GM23248 (cell line): ENCODE data around the gene LYRM4.

Experiments
- EZH2 ChIP-seq: fragments of 200-600 bp; sonication (generic); IDR thresholded peaks from 2 replicates; pipeline ENCODE4 v1.6.1; 2018; ENCODE audit warnings: antibody characterized with exemption, mild to moderate bottlenecking; ENCODE audit not compliant: insufficient read depth, poor library complexity, severe bottlenecking
- EZH2phosphoT487 ChIP-seq: fragments of 200-600 bp; sonication (generic); IDR thresholded peaks from 2 replicates; pipeline ENCODE4 v1.6.1; 2018; ENCODE audit warnings: antibody characterized with exemption, moderate library complexity, mild to moderate bottlenecking, low read depth; ENCODE audit not compliant: insufficient read depth

DNA sequence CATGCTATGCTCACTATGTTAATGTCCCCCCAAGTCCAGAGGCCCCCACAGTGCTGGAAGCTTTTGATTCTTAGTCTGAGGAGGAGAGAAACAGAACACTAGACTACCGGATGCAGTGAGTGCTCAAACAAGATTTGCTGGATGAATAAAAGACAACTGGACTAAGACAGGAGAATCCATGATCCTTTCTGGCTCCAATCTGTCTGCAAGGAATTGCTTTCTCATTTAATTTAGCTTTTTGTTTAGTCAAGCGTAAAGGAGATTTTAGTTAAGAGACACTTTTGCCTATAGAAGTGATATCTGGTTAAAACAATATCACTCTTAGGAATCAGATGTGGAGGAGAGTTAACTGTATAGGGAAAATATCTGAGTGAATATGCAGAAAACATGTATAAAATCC lies 13.5 kb downstream of the LYRM4 start:
- no peak for TF ChIP-seq EZH2
- TF ChIP-seq EZH2phosphoT487, result no peak
